ENCODE measurements around the gene MSMB.
"Not testable (repeated sequence)": the region's sequence is repeated elsewhere in the genome, so short reads cannot be mapped to it uniquely, and the experiment has no call there.

The MSMB gene

DNA sequence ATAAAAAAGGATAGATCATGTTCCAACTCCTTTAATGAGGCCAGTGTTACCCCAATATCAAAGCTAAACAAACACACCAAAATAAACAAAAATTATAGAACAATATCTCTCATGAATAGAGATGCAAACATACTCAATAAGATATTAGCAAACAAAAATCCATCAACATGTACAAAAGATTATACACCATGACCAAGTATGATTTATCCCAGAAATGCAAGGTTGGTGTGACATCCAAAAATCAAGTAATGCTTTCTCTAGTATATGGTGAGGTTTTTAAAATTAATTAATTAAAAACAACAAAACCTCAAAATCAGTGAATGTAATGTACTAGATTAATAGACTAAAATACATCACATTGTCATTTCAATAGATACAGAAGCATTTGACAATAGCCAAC lies 11.0 kb upstream of the MSMB start:
- TF ChIP-seq, protein P1, sequence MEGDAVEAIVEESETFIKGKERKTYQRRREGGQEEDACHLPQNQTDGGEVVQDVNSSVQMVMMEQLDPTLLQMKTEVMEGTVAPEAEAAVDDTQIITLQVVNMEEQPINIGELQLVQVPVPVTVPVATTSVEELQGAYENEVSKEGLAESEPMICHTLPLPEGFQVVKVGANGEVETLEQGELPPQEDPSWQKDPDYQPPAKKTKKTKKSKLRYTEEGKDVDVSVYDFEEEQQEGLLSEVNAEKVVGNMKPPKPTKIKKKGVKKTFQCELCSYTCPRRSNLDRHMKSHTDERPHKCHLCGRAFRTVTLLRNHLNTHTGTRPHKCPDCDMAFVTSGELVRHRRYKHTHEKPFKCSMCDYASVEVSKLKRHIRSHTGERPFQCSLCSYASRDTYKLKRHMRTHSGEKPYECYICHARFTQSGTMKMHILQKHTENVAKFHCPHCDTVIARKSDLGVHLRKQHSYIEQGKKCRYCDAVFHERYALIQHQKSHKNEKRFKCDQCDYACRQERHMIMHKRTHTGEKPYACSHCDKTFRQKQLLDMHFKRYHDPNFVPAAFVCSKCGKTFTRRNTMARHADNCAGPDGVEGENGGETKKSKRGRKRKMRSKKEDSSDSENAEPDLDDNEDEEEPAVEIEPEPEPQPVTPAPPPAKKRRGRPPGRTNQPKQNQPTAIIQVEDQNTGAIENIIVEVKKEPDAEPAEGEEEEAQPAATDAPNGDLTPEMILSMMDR (IDR thresholded peaks at IDR 0.05; ENCODE audit: low read depth, low read length), result no peak
- in situ Hi-C loops (cut with HindIII; ENCODE audit: low sequenced_read_pairs), result no loop called here
- no peak overlapping the region for H3K4me3 ChIP-seq (ENCODE audit: low read depth, low read length)

DNA sequence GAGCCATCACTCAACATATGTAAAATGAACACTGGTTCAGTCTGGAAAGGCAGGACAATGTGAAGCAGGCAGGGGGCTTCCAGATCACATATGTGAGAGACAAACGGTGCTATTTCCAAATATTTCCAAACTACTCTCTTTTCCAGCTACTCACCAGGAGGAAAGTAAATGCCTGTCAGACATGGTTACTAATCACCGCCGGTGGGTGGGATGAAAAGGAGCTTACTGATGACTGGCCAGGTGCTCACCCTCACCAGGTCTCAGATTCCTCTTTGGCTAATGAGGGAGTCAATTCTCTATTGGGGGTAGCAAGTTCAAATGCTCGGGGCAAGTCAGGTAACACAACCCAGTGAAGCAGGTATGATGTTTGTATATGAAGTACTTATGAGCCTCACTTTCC lies 9.7 kb upstream of the MSMB start:
- TF ChIP-seq, protein P1 (IDR thresholded peaks at IDR 0.05; ENCODE audit: low read depth, low read length), result no peak
- in situ Hi-C loops (cut with HindIII; ENCODE audit: low sequenced_read_pairs), result no loop called here
- DNase-seq (ENCODE audit: low read depth, low spot score), result no peak
- H3K4me3 ChIP-seq (ENCODE audit: low read depth, low read length), result no peak overlapping the region

More for the DNA sequence above, 11.0 kb upstream of the MSMB start:
- DNase-seq (ENCODE audit: low read depth, low spot score), result no peak

DNA sequence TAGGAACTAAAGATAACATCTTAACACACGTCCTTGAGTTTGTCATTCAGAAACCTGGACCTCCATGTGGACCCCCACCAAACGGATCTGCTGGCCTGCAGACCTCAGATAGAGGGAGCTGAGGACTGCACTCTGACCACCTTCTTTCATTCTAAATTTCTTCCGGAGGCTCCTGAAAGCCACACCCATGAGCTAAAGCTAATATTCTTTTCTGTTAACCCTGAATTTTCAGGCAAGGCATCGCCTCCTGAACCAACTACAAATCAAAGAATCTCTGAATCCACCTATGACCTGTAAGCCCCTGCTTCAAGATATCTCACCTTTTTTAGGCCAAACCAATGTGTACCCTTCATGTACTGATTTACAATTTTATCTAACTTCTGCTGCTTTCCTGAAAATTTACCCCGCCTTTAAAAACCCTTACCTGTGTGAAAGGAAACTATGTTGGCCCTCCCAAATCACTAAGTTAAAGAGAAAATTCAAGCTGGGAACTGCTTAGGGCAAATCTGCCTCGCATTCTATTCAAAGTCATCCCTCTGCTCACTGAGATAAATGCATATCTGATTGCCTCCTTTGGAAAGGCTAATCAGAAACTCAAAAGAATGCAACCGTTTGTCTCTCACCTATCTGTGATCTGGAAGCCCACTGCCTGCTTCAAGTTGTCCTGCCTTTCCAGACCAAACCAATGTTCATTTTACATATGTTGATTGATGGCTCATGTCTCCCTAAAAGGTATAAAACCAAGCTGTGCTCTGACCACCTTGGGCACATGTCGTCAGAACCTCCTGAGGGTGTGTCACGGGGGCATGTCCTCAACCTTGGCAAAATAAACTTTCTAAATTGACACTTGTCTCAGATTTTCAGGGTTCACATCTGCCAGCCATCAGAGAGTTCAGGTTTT lies 7.7 kb upstream of the MSMB start:
- TF ChIP-seq, protein P1 (IDR thresholded peaks at IDR 0.05; ENCODE audit: low read depth, low read length), result no peak
- DNase-seq (ENCODE audit: low read depth, low spot score), result no peak
- no peak overlapping the region for H3K4me3 ChIP-seq (ENCODE audit: low read depth, low read length)
- in situ Hi-C loops (cut with HindIII; ENCODE audit: low sequenced_read_pairs), result no loop called here

DNA sequence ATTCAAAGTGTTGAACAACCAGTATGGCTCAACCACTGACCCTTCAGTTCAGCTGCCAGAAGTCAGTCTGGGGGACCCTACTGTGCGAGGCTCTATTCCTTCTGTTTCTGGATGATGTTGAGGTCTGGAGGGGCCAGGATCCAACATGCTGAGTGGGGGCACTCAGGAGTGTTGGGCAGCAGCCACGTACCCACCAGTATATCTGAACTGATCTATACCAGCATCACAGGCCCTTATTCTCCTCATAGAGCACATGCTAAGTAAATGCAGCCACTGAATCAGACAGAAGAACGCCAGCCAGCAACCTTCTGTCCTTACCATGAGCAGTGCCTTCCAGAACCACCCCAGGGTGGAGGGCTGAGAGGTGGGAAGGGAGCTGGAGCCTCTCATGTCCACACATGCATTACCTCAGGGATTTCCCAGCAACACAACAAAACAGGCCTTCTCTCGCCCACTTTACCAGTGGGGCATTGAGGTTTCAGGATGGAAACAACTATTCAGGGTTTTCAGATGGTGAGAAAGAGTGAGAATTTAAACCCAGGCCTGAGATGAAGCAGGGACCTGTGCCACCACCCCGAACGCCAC lies 6.8 kb upstream of the MSMB start:
- TF ChIP-seq, protein P1 (IDR thresholded peaks at IDR 0.05; ENCODE audit: low read depth, low read length), result no peak
- in situ Hi-C loops (cut with HindIII; ENCODE audit: low sequenced_read_pairs), result no loop called here
- H3K4me3 ChIP-seq (ENCODE audit: low read depth, low read length), result no peak overlapping the region
- DNase-seq (ENCODE audit: low read depth, low spot score), result no peak

DNA sequence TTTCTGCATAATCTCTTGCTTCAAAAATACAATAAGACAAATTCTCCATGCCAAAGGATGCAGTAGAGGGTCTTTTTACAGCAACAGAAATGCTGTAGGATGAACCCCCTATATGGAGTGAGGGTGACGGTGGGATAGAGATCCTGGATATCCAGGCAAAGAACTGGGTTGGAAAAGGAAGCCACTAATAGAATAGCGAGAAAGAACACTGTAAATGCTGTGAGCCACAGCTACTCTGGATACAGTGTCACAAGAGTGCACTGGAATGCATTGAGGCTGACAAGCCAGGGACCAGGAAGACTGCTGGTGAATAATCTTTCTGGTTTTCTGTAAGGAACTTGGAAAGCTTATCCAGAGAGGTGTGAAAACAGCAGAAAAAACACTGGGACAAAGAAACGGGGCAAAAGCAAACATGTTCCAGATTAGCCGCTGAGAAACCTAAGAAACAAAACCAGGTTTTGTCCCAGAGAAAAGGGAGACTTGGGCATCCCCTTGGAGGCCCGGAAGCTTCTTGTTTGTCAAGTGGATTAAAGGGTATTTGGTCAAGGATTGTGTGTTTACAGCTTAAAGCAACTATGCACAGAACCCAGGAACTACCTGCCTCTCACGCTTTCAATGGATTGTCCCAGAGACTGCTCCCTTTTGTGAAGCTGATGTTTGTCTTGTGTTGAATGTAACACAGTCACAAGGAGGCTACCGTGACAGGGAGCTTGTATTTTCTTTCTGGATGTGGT lies 6.2 kb upstream of the MSMB start:
- TF ChIP-seq, protein P1 (IDR thresholded peaks at IDR 0.05; ENCODE audit: low read depth, low read length), result no peak
- in situ Hi-C loops (cut with HindIII; ENCODE audit: low sequenced_read_pairs), result no loop called here
- no peak for DNase-seq (ENCODE audit: low read depth, low spot score)
- no peak overlapping the region for H3K4me3 ChIP-seq (ENCODE audit: low read depth, low read length)

DNA sequence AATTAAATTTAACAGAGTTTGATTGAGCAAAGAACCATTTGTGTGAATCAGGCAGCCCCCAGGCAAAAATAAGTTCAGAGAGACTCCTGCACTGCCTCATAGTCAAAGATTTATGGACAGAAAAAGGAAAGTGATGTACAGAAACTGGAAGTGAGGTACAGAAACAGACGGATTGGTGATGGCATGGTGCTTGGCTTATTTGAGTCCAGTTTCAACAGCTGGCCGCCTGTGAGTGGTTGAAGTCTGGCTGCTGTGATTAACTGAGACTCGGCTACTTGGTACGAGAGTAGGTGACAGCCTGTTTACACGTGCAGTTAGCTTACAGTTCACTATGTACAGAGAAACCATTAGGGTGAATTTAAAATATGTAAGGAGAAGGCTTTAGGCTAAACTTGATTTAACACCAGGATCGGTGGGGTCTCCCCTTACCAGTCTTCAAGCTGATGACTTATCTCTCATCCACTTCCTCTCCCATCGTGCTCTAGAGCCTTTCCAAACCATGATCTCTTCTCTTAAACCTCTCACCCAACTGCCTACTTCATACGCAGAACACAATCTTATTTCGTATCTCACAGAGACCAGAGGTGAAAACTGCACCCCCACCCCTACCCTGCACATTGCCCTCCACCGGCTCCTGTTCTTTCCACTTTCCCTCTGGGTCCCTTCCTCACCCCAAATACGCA lies 5.0 kb upstream of the MSMB start:
- in situ Hi-C loops (cut with HindIII; ENCODE audit: low sequenced_read_pairs), result no loop called here
- TF ChIP-seq, protein P1 (IDR thresholded peaks at IDR 0.05; ENCODE audit: low read depth, low read length), result no peak
- H3K4me3 ChIP-seq (ENCODE audit: low read depth, low read length), result no peak overlapping the region
- DNase-seq (ENCODE audit: low read depth, low spot score), result no peak

DNA sequence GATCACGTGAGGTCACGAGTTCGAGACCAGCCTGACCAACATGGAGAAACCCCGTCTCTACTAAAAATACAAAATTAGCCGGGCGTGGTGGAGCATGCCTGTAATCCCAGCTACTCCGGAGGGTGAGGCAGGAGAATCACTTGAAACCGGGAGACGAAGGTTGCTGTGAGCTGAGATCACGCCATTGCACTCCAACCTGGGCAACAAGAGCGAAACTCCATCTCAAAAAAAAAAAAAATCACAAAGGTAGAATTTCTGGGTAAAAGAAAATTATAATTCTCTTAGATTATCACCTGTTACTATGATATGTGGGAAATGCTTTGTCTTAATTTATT lies 3.4 kb upstream of the MSMB start:
- in situ Hi-C loops (cut with HindIII; ENCODE audit: low sequenced_read_pairs); DNase-seq (ENCODE audit: low read depth, low spot score); H3K4me3 ChIP-seq (ENCODE audit: low read depth, low read length): not testable (repeated sequence)
